GM21447 (cell line): Measurements from ENCODE around the gene CALN1.
"Not testable (repeated sequence)": the region's sequence is repeated elsewhere in the genome, so short reads cannot be mapped to it uniquely, and the experiment has no call there.

Experiments used
- ATAC-seq: cut with Tn5 transposase; IDR thresholded peaks from one replicate; pipeline ENCODE4 v1.9.1; 2021; ENCODE audit not compliant: unreplicated experiment

CALN1 gene

GRCh38 chr7:71990138-71990462, 422.0 kb downstream of the CALN1 start:
- ATAC-seq, result no peak

- ATAC-seq, result no peak
Observed at GRCh38 chr7:71988201-71988600, 423.9 kb downstream of the CALN1 start.

DNA sequence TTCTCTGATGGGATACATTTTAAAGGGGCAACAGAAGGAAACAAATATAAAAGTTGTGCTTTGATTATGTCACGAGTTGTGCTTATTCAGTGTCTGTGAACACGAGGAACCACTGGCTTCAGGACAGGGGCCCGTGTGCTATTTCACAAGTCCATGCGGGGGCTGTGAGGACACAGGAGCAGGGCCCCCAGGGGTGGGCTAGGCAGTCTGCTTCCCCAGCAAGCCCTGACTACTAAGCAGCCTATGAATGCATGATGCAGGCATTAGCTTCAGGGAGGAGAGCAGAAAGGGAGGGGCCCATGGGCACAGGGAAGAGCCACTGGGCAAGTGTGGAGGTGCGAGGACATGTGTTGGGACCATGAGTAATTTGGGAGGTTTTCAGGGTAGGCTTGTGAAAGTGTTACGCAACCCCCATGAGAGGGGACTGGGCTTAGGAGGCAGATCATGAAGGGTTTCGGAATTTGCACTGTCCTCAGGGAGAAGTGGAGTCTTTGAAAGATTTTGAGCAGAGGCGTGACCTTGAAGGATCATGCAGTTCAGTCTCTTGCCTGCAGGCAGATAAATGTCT, 424.9 kb downstream of the CALN1 start:
- no peak for ATAC-seq

- no peak for ATAC-seq
Observed at GRCh38 chr7:71984348-71984747, 427.8 kb downstream of the CALN1 start.

- ATAC-seq, result no peak
Observed at GRCh38 chr7:71982851-71983250, 429.3 kb downstream of the CALN1 start.

GRCh38 chr7:71976645-71977044, 435.5 kb downstream of the CALN1 start:
- ATAC-seq, result no peak

- no peak for ATAC-seq
Observed at GRCh38 chr7:71974611-71975010, 437.5 kb downstream of the CALN1 start.

DNA sequence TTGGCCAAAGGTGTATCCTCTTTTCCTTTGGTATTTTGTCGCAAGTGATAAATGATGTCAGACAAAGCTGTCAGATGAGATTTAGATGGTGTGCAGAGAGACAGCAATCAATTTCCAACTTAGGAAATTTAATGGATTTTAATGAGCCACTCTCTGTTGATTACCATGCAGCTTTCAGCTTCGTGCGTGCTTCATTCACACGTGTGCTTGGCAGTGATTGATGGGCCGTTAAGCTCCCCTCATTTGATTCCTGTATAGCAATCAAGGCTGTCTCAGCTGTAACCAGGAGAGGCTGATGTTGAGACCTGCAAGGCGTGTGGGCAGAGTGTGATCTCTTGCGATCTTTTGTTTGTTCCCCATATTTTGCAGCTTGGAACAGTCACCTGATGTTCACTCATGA, 439.6 kb downstream of the CALN1 start:
- ATAC-seq, result no peak

GRCh38 chr7:71970725-71971124, 441.4 kb downstream of the CALN1 start:
- ATAC-seq, result no peak

GRCh38 chr7:71962636-71963035, 449.5 kb downstream of the CALN1 start:
- no peak for ATAC-seq

GRCh38 chr7:71961283-71961682, 450.9 kb downstream of the CALN1 start:
- ATAC-seq, result no peak

DNA sequence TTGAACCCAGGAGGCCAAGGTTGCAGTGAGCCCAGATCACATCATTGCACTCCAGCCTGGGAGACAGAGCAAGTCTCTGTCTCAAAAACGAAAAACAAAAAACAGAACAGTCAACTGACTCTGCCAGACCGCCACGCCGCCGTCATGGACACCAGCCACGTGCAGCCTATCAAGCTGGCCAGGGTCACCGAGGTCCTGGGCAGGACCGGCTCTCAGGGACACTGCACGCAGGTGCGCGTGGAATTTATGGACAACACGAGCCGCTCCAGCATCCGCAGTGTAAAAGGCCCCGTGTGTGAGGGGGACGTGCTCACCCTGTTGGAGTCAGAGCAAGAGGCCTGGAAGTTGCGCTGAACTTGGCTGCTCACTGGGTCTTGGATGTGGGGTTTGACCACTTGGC, 470.0 kb downstream of the CALN1 start:
- no peak for ATAC-seq

- no peak for ATAC-seq
Observed at GRCh38 chr7:71937840-71938371, 474.2 kb downstream of the CALN1 start.

GRCh38 chr7:71935674-71936073, 476.5 kb downstream of the CALN1 start:
- ATAC-seq, result no peak

DNA sequence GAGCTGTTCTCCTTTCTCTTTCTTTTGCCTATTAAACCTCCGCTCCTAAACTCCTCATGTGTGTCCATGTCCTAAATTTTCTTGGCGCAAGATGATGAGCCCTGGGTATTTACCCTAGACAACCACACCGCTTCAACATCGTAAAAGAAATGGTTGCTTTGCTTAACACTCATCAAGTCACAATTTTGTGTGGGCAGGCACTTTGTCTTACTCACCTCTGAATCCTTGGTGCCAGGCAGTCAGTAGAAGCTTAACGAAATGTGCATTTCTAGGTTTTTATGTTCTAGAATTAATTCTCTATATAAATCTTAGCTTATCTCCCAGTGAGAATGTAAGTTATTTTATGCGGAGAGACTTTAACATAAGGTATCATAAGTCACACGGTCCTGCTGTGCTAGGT, 478.7 kb downstream of the CALN1 start:
- ATAC-seq, result no peak

- no peak for ATAC-seq
Observed at GRCh38 chr7:71925663-71926062, 486.5 kb downstream of the CALN1 start.

DNA sequence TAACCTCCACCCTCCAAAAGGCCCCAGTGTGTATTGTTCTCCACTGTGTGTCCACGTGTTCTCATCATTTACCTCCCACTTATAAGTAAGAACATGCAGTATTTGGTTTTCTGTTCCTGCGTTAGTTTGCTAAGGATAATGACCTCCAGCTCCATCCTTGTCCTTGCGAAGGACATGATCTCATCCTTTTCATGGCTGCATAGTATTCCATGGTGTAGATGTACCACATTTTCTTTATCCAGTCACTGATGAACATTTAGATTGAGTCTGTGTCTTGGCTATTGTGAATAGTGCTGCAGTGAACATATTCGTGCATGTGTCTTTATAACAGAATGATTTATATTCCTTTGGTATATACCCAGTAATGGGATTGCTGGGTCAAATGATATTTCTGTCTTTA, 497.9 kb downstream of the CALN1 start:
- ATAC-seq, result not testable (repeated sequence)

DNA sequence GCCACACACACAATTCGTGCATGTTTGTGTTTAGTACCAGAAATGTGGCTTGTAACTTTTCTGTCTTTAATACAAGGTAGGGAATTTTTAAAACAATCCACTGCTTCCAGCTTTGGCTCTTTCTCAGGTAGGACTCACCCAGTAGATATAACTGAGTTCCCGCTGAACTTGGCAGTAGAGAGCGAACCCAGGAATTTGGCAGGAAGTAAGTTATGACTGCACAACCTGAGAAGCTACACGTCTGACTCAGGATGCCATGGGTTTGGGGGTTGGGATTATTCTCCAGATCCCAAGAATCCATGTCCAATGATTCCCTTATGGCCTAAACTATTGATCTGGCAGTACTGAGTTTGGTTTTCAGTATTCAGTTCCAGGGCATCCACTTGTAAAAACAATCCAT, 499.7 kb downstream of the CALN1 start:
- ATAC-seq, result no peak

DNA sequence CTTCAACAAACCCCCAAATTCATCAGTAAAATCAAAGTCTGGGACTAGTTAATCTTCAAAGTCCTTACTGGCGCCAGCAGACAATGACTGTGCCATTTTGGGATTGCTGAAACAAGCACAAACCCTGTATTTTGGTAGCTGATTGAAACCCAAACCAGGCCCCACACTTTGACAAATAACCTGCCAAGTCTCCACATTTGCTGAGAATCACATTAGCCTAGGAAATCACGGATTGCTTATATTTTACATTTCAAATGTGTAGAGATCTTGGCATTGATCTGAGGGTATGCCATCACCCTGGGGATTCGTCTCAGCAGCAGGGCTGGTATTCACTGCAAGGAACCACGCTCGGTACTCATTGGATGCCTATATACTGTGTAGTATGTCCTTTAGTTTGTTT, 501.1 kb downstream of the CALN1 start:
- no peak for ATAC-seq

- no peak for ATAC-seq
Observed at GRCh38 chr7:71905821-71906220, 506.3 kb downstream of the CALN1 start.

DNA sequence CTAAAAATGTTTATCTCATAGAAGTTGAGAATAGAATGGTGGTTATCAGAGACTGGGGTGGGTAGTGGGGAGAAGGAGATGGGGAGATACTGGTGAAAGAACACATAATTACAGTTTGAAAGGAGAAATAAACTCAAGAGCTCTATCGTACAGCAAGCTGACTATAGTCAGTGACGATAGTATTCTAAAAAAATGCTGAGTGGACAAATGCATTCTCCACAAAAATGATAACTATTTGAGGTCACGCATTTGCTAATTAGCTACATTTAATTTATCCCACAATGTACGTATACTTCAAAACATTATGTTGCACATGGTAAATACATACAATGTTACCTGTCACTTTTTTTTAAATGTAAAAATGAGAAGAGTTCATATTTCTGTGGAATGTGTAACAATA, 507.7 kb downstream of the CALN1 start:
- no peak for ATAC-seq

- no peak for ATAC-seq
Observed at GRCh38 chr7:71900556-71900955, 511.6 kb downstream of the CALN1 start.

DNA sequence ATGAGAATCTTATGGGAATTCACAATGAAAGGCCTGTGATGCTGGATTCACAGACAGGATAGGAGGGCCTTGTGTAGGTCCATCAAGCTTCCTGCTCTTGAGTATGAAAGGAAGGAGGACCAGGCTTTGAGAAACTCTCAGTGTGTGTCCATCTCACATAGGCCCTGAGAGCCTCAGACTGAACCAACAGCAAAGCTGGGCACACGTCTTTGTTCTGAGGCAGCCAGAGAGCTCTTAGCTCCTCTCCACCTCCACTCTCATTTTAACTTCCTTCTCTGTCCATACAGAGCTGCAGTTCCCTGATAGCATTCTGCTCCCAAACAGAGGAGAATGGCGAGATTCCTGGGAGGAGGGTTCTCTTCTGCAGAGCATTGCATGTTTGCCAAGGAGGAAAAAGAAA, 515.6 kb downstream of the CALN1 start:
- no peak for ATAC-seq

- no peak for ATAC-seq
Observed at GRCh38 chr7:71886046-71886445, 526.1 kb downstream of the CALN1 start.
